ENCODE data around the gene CACFD1. TPM values are rescaled to one million over a fixed set of nuclear protein-coding genes. Genes with fewer than 3 reads are reported as not detected.

CACFD1 gene
- total and polyA plus RNA-seq, 2 of the 13 experiments (the other 11 are each of a cell fraction or from before 2014, with no cell fraction given): 13.8 to 14.6 TPM

DNA sequence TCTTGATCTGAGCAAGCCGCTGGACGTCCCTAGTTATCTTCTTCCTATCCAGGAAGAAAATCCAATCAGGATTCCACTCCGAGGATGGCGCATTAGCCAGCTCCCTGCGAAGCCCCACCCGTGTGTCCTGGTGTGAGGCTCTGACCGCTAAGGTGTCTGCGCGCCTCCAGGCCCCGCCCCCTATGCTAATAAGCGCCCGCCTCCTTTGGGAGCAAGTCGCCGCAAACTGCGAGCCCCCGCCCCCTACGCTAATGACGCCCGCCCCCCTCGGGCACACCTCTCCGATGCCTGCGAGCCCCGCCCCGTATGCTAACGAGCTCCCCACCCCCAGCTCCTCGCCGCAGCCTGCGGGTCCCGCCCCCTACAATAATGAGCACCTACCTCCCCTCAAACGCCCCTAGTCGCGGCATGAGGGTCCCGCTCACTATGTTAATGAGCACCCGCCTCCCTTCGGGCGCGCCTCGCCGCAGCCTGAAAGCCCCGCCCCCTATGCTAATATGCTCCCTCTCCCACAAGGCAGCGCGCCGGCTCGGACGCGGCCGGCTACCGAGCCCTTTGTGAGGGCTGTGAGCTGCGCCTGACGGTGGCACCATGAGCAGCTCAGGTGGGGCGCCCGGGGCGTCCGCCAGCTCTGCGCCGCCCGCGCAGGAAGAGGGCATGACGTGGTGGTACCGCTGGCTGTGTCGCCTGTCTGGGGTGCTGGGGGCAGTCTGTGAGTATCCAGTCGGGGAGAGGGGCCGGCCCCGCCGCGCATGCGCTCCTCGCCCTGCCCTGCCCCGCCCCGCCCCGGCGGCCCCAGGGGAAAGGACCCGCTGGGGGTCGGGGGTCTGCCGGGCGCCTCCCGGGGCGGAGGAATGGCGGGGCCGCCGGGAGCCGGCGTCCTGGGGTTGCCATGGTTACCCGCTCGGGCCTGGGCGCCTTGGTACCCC, at the start of gene CACFD1 (continued):
- TF ChIP-seq, protein P1, sequence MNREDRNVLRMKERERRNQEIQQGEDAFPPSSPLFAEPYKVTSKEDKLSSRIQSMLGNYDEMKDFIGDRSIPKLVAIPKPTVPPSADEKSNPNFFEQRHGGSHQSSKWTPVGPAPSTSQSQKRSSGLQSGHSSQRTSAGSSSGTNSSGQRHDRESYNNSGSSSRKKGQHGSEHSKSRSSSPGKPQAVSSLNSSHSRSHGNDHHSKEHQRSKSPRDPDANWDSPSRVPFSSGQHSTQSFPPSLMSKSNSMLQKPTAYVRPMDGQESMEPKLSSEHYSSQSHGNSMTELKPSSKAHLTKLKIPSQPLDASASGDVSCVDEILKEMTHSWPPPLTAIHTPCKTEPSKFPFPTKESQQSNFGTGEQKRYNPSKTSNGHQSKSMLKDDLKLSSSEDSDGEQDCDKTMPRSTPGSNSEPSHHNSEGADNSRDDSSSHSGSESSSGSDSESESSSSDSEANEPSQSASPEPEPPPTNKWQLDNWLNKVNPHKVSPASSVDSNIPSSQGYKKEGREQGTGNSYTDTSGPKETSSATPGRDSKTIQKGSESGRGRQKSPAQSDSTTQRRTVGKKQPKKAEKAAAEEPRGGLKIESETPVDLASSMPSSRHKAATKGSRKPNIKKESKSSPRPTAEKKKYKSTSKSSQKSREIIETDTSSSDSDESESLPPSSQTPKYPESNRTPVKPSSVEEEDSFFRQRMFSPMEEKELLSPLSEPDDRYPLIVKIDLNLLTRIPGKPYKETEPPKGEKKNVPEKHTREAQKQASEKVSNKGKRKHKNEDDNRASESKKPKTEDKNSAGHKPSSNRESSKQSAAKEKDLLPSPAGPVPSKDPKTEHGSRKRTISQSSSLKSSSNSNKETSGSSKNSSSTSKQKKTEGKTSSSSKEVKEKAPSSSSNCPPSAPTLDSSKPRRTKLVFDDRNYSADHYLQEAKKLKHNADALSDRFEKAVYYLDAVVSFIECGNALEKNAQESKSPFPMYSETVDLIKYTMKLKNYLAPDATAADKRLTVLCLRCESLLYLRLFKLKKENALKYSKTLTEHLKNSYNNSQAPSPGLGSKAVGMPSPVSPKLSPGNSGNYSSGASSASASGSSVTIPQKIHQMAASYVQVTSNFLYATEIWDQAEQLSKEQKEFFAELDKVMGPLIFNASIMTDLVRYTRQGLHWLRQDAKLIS (CRISPR knock-in tag; IDR thresholded peaks at IDR 0.05): no peak; the same call in 1 of the 2 replicates
- TF ChIP-seq, protein P2, sequence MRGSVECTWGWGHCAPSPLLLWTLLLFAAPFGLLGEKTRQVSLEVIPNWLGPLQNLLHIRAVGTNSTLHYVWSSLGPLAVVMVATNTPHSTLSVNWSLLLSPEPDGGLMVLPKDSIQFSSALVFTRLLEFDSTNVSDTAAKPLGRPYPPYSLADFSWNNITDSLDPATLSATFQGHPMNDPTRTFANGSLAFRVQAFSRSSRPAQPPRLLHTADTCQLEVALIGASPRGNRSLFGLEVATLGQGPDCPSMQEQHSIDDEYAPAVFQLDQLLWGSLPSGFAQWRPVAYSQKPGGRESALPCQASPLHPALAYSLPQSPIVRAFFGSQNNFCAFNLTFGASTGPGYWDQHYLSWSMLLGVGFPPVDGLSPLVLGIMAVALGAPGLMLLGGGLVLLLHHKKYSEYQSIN (CRISPR knock-in tag; IDR thresholded peaks at IDR 0.05; ENCODE audit: borderline replicate concordance): no peak
- TF ChIP-seq GLI4 (CRISPR knock-in tag; IDR thresholded peaks at IDR 0.05; ENCODE audit: borderline replicate concordance): no peak

DNA sequence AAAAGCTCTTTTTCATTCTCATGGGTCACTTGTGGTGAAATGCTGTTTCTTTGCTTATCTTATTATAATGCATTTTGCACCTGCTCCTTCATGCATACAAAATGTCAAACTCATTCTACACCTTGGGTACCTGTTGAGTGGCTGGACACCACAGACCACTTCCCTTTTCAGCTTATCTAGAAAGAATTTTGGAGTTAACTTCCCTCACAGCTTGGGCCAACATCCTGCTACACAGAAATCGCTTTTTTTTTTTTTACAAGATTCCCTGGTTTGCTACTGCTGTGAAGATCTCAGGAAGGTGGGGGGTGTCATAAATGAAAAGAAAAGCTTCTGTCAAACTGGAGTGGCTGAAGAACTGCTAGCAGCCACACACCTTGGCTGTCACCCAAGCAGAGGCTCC, 44.6 kb upstream of the CACFD1 start:
- H3K4me3 ChIP-seq (replicated peaks in 1 of 3; ENCODE audit: insufficient read depth in 1 of 3, low read depth in 2 of 3, low read length in 3 of 3): no peak overlapping the region
- intact Hi-C loops (cut with micrococcal nuclease; ENCODE audit: unreplicated experiment) (no loop called here), in situ Hi-C loops (cut with HindIII; ENCODE audit: extremely low pct_ligation_motif_present, low pct_unique_long_range_greater_than_20kb) (no loop called here)
- no peak for TF ChIP-seq MXD4 (CRISPR knock-in tag; IDR thresholded peaks at IDR 0.05)
- no peak for TF ChIP-seq ZNF430 (CRISPR knock-in tag; IDR thresholded peaks at IDR 0.05)
- TF ChIP-seq, protein P3, sequence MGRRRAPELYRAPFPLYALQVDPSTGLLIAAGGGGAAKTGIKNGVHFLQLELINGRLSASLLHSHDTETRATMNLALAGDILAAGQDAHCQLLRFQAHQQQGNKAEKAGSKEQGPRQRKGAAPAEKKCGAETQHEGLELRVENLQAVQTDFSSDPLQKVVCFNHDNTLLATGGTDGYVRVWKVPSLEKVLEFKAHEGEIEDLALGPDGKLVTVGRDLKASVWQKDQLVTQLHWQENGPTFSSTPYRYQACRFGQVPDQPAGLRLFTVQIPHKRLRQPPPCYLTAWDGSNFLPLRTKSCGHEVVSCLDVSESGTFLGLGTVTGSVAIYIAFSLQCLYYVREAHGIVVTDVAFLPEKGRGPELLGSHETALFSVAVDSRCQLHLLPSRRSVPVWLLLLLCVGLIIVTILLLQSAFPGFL (CRISPR knock-in tag; IDR thresholded peaks at IDR 0.05): no peak
- no peak for TF ChIP-seq NCOA1 (CRISPR knock-in tag; IDR thresholded peaks at IDR 0.05)
- no peak for TF ChIP-seq ZNF282 (IDR thresholded peaks at IDR 0.05; ENCODE audit: partially characterized antibody)
- no peak for TF ChIP-seq ZNF577 (CRISPR knock-in tag; IDR thresholded peaks at IDR 0.05; ENCODE audit: borderline replicate concordance, low read depth)
- peaks cover 36% of the 10 kb centered on the region for H3K79me2 ChIP-seq (ENCODE audit: insufficient read depth, low read length)
- H3K36me3 ChIP-seq (replicated peaks in 1 of 2; ENCODE audit: control insufficient read depth in 1 of 2, insufficient read depth in 2 of 2, low read length in 2 of 2): peaks cover 26 to 52% of the 10 kb centered on the region in 2 experiments; a peak in 4 of 5 replicates
- no peaks in the 10 kb centered on the region; a peak in 1 of 5 replicates for H3K27me3 ChIP-seq (ENCODE audit: control insufficient read depth in 1 of 2, insufficient read depth in 2 of 2, low read length in 2 of 2)
- no TSS peak for BruUV-seq (replicated peaks)
- no peak overlapping the region for H3K27ac ChIP-seq (ENCODE audit: extremely low read length, insufficient read depth, low read length)
- no peak overlapping the region for H2AFZ ChIP-seq (ENCODE audit: low read length)
- DNase-seq (ENCODE audit: low spot score) (no peak), FAIRE-seq (no peak), ATAC-seq (no peak)
- no peaks in the 10 kb centered on the region for H3K9me3 ChIP-seq (ENCODE audit: low read length)
- no peak overlapping the region for H3K4me2 ChIP-seq (ENCODE audit: low read depth, low read length)
- 96% methylated on average over 1 of the region's 1 CpG for WGBS (ENCODE audit: low lambda C conversion rate)
- no peaks in the 10 kb centered on the region for H4K20me1 ChIP-seq (ENCODE audit: insufficient read depth, low read length)
- POLR2A ChIA-PET: no interaction called here
- H3K9ac ChIP-seq (ENCODE audit: insufficient read depth, low read depth, low read length): no peak overlapping the region
- H3K4me1 ChIP-seq (ENCODE audit: insufficient read depth, low read length): peaks cover 44% of the 10 kb centered on the region
- CTCF ChIA-PET (ENCODE audit: low intra/inter-chr PET ratio, low total read pairs): no interaction called here

Data from HepG2 (cell line).